GM18867 (cell line): ENCODE measurements around the gene STBD1.
"Not testable (repeated sequence)": the region's sequence is repeated elsewhere in the genome, so short reads cannot be mapped to it uniquely, and the experiment has no call there.

Source experiments
- ATAC-seq: cut with Tn5 transposase; IDR thresholded peaks from one replicate; pipeline ENCODE4 v1.9.1; 2021; ENCODE audit warnings: mild to moderate bottlenecking, moderate library complexity; ENCODE audit not compliant: unreplicated experiment

The STBD1 gene

GRCh38 chr4:76315267-76315918 lies 8.9 kb downstream of the STBD1 start:
- ATAC-seq, result no peak

GRCh38 chr4:76316131-76316530 lies 9.6 kb downstream of the STBD1 start:
- ATAC-seq, result no peak

- ATAC-seq, result no peak
Measured at GRCh38 chr4:76322236-76322635, 15.7 kb downstream of the STBD1 start.

- no peak for ATAC-seq
Measured at GRCh38 chr4:76325072-76325471, 18.5 kb downstream of the STBD1 start.

GRCh38 chr4:76326515-76326914 lies 20.0 kb downstream of the STBD1 start:
- ATAC-seq, result no peak

DNA sequence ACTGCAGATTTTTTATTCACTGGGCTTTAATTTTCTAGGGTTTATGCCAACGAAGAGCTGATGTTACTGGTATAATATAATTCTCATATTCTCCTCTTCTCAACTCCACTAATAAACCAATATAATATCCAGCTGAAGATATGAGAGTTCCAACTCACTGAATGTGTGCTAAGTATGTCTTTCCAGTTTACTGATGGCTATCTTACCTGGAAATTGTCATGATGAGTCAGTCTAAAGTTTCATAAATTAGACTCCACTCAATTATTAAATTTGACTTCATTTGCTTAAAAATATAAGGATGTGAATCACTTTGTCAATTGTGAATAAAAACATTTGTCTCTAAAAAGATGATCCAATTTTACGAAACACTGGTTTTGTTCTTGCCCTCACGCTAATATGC lies 28.4 kb downstream of the STBD1 start:
- no peak for ATAC-seq

- ATAC-seq, result no peak
Measured at GRCh38 chr4:76339364-76339763, 32.8 kb downstream of the STBD1 start.

DNA sequence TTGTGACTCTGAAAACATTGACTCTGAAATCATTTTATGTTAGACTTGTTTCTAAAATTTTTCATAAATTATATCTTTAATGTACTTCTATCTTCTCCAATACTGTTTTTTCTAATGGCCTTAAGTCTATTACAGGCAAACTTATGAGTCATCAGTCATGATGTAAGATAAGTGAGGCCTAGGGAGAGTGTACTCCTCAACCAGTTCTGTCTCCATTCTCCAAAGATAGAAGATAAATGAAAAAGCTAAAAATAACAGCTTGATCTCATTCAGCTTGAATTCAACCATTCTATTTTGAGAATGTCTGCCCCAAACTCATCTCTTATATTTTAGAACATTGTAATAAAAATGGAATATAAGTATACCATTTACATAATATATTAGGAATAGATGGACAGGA lies 34.5 kb downstream of the STBD1 start:
- ATAC-seq, result no peak

DNA sequence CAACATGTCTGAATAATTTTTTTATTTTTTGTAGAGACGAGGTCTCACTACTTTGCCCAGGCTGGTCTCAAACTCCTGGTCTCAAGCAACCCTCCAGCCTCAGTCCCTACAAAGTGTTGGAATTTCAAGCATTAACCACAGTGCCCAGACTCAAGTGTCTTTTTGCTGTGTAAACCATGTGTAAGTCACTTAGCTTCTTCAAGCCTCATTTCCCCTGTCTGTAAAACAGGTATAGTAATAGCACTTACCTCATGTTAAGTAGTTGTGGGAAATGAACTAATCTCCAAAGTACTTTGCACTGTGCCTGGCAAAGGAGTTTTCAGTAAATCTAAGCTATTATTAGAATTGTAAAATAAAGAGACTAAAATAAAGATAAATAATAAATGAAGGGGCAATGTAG lies 35.7 kb downstream of the STBD1 start:
- no peak for ATAC-seq

DNA sequence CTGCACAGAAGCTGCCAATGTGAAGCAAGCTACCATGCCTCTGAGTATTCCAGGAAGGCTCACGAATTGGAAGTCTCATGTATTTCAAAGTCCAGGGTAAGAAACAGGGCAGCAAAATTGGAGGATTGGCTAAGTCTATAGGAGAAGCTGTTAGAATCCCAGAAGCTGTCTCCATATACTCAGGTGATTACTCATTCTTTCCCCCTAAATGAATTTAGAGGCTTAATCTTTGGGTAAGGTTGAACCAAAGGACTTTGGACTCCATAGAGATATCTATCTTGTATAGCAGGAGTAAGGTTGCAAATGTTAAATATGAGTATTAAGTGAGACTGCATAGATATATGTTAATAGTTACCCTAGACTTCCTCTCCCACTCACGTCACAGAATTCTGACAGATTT lies 36.3 kb downstream of the STBD1 start:
- ATAC-seq, result no peak

DNA sequence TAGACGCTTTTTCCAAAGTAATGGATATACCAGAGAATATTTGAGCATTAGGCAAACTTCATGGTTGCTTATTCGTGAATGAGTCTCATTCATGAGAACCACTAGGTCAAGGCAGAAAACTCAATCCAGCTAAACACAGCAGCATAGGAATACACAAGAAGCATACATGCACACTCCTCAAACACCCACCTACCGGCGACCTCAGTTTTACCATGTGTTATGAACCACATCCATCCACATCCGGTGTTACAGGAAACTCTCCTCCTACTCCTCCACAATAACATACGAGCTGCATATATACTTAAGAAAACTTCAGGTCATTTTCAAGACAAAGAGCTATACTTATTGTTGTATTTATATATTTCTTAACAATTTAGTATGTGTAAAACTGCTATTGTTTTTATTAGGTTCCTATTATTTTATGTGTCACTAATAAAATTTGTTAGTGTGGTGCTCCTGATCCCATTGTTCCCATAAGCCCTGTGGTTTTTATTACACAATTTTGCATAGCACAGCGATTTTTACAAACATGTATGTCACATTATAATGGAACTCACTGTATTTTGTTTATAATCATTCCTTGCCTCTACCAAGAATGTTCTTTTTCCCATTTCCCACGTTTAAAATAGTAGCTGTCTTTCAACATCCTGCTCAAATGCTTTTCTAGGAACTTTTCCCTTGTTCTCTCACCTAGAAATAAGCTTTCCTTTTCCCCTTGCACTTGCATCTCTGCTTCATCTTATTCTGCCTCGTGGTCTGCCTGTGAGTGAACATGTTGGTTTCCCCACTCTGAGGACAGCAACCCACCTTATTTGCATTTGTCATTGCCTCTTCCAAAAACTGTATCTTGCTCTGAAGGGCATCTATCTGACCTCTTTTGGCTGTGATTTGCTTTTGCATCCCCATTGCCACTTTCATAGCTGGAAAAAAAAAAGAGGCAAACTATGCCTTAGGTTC lies 48.3 kb downstream of the STBD1 start:
- no peak for ATAC-seq

- no peak for ATAC-seq
Measured at GRCh38 chr4:76357981-76358380, 51.4 kb downstream of the STBD1 start.

- not testable (repeated sequence) for ATAC-seq
Measured at GRCh38 chr4:76359881-76360466, 53.4 kb downstream of the STBD1 start.
